ENCODE results near the gene WDR20.
A peak's percentile ranks its signal among the peaks of the same experiment; 100 is the strongest.

The WDR20 gene

GRCh38 chr14:102140750-102141145, 1.1 kb downstream of the WDR20 start:
- Histone ChIP-seq H3K4me2 (ENCODE audit: insufficient read depth, low read length) (peak overlapping the region; percentile 84), H3K9me3 (ENCODE audit: insufficient read depth, low read length, severe bottlenecking) (no peaks in the 10 kb centered on the region), H3K4me1 (ENCODE audit: insufficient read depth, low read length) (peaks cover 35% of the 10 kb centered on the region), H3K27ac (ENCODE audit: low read length) (peak overlapping the region; percentile 74; the same call in 1 of the 2 replicates), H3K79me2 (ENCODE audit: insufficient read depth, low read length) (peaks cover 61% of the 10 kb centered on the region), H4K20me1 (ENCODE audit: insufficient read depth, low read length) (peaks cover 3% of the 10 kb centered on the region; the same call in 1 of the 2 replicates), H3K27me3 (ENCODE audit: insufficient read depth, low read length, poor library complexity) (no peaks in the 10 kb centered on the region), H3K9ac (ENCODE audit: low read depth, low read length) (peak overlapping the region; percentile 89), H3K36me3 (ENCODE audit: insufficient read depth, low read length) (peaks cover 9% of the 10 kb centered on the region), H3K4me3 (ENCODE audit: low read depth in 1 of 2, low read length in 2 of 2) (peak overlapping the region; percentile 69 to 82; a peak in 3 of 4 replicates), H2AFZ (ENCODE audit: low read depth, low read length) (peak overlapping the region; percentile 94)
- DNase-seq (no peak), ATAC-seq (ENCODE audit: insufficient read depth, low read depth) (no peak)
- TF ChIP-seq EZH2 (IDR thresholded peaks at IDR 0.05; ENCODE audit: borderline replicate concordance, low read depth, low read length, severe bottlenecking) (no peak), CTCF (IDR thresholded peaks at IDR 0.05; ENCODE audit: borderline replicate concordance, extremely low read depth, low read length, poor library complexity, severe bottlenecking) (no peak)

GRCh38 chr14:102141797-102142196, 2.1 kb downstream of the WDR20 start:
- TF ChIP-seq CTCF (IDR thresholded peaks at IDR 0.05; ENCODE audit: borderline replicate concordance, extremely low read depth, low read length, poor library complexity, severe bottlenecking) (no peak), EZH2 (IDR thresholded peaks at IDR 0.05; ENCODE audit: borderline replicate concordance, low read depth, low read length, severe bottlenecking) (no peak)
- no peak overlapping the region for H3K9ac ChIP-seq (ENCODE audit: low read depth, low read length)
- no peak overlapping the region; a peak in 1 of 4 replicates for H3K4me3 ChIP-seq (ENCODE audit: low read depth in 1 of 2, low read length in 2 of 2)
- no peaks in the 10 kb centered on the region for H3K27me3 ChIP-seq (ENCODE audit: insufficient read depth, low read length, poor library complexity)
- DNase-seq = no peak
- H3K79me2 ChIP-seq (ENCODE audit: insufficient read depth, low read length) = peaks cover 71% of the 10 kb centered on the region
- no peak overlapping the region for H3K27ac ChIP-seq (ENCODE audit: low read length)
- ATAC-seq (ENCODE audit: insufficient read depth, low read depth) = no peak
- H2AFZ ChIP-seq (ENCODE audit: low read depth, low read length) = no peak overlapping the region
- H3K36me3 ChIP-seq (ENCODE audit: insufficient read depth, low read length) = peaks cover 9% of the 10 kb centered on the region
- peaks cover 35% of the 10 kb centered on the region for H3K4me1 ChIP-seq (ENCODE audit: insufficient read depth, low read length)
- H3K9me3 ChIP-seq (ENCODE audit: insufficient read depth, low read length, severe bottlenecking) = no peaks in the 10 kb centered on the region
- peak overlapping the region; percentile 84 for H3K4me2 ChIP-seq (ENCODE audit: insufficient read depth, low read length)
- peaks cover 6% of the 10 kb centered on the region; the same call in 1 of the 2 replicates for H4K20me1 ChIP-seq (ENCODE audit: insufficient read depth, low read length)

GRCh38 chr14:102144914-102145313, 5.2 kb downstream of the WDR20 start:
- Histone ChIP-seq H3K4me1 (ENCODE audit: insufficient read depth, low read length) (peaks cover 25% of the 10 kb centered on the region), H3K79me2 (ENCODE audit: insufficient read depth, low read length) (peaks cover 99% of the 10 kb centered on the region), H3K4me2 (ENCODE audit: insufficient read depth, low read length) (no peak overlapping the region), H3K9me3 (ENCODE audit: insufficient read depth, low read length, severe bottlenecking) (no peaks in the 10 kb centered on the region), H3K9ac (ENCODE audit: low read depth, low read length) (no peak overlapping the region), H3K27me3 (ENCODE audit: insufficient read depth, low read length, poor library complexity) (no peaks in the 10 kb centered on the region), H3K27ac (ENCODE audit: low read length) (no peak overlapping the region), H3K36me3 (ENCODE audit: insufficient read depth, low read length) (peaks cover 9% of the 10 kb centered on the region), H3K4me3 (ENCODE audit: low read depth in 1 of 2, low read length in 2 of 2) (no peak overlapping the region), H2AFZ (ENCODE audit: low read depth, low read length) (no peak overlapping the region), H4K20me1 (ENCODE audit: insufficient read depth, low read length) (peaks cover 14% of the 10 kb centered on the region; the same call in 1 of the 2 replicates)
- DNase-seq = no peak
- no peak for ATAC-seq (ENCODE audit: insufficient read depth, low read depth)
- TF ChIP-seq CTCF (IDR thresholded peaks at IDR 0.05; ENCODE audit: borderline replicate concordance, extremely low read depth, low read length, poor library complexity, severe bottlenecking) = no peak
- no peak for TF ChIP-seq EZH2 (IDR thresholded peaks at IDR 0.05; ENCODE audit: borderline replicate concordance, low read depth, low read length, severe bottlenecking)
